ENCODE measurements around the gene NFS1.

Gene NFS1

GRCh38 chr20:35664466-35665206 lies 34.5 kb downstream of the NFS1 start, which contains the start of the genes CPNE1 and RBM12:
Gene CPNE1 (minus strand): TSS chr20:35664900. CDS start chr20:35632923, 31,977 bp downstream.
Gene RBM12 (minus strand): TSS chr20:35664900. CDS start chr20:35655322, 9,578 bp downstream.
- DNase-seq (ENCODE audit: low read depth in 2 of 2) = peak; percentile 93 to 95
- H3K4me3 ChIP-seq (replicated peaks in 1 of 2; ENCODE audit: low read depth in 2 of 2, low read length in 2 of 2) = peak within 1 kb of the TSS; percentile 90 to 98
- TF ChIP-seq, protein P1, sequence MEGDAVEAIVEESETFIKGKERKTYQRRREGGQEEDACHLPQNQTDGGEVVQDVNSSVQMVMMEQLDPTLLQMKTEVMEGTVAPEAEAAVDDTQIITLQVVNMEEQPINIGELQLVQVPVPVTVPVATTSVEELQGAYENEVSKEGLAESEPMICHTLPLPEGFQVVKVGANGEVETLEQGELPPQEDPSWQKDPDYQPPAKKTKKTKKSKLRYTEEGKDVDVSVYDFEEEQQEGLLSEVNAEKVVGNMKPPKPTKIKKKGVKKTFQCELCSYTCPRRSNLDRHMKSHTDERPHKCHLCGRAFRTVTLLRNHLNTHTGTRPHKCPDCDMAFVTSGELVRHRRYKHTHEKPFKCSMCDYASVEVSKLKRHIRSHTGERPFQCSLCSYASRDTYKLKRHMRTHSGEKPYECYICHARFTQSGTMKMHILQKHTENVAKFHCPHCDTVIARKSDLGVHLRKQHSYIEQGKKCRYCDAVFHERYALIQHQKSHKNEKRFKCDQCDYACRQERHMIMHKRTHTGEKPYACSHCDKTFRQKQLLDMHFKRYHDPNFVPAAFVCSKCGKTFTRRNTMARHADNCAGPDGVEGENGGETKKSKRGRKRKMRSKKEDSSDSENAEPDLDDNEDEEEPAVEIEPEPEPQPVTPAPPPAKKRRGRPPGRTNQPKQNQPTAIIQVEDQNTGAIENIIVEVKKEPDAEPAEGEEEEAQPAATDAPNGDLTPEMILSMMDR (IDR thresholded peaks at IDR 0.05; ENCODE audit: low read depth, low read length) = no peak

- TF ChIP-seq, protein P1 (IDR thresholded peaks at IDR 0.05; ENCODE audit: low read depth, low read length) = no peak
- H3K4me3 ChIP-seq (replicated peaks in 1 of 2; ENCODE audit: low read depth in 2 of 2, low read length in 2 of 2) = peak overlapping the region; percentile 90 to 98
- DNase-seq (ENCODE audit: low read depth in 2 of 2) = peak; percentile 28 to 32
These were observed 35.4 kb downstream of the NFS1 start for GRCh38 chr20:35663516-35664465.

GRCh38 chr20:35662551-35662950 lies 36.6 kb downstream of the NFS1 start:
- DNase-seq (ENCODE audit: low read depth in 2 of 2) = no peak
- TF ChIP-seq, protein P1 (IDR thresholded peaks at IDR 0.05; ENCODE audit: low read depth, low read length) = no peak
- H3K4me3 ChIP-seq (replicated peaks in 1 of 2; ENCODE audit: low read depth in 2 of 2, low read length in 2 of 2) = peak overlapping the region; percentile 4 to 98

DNA sequence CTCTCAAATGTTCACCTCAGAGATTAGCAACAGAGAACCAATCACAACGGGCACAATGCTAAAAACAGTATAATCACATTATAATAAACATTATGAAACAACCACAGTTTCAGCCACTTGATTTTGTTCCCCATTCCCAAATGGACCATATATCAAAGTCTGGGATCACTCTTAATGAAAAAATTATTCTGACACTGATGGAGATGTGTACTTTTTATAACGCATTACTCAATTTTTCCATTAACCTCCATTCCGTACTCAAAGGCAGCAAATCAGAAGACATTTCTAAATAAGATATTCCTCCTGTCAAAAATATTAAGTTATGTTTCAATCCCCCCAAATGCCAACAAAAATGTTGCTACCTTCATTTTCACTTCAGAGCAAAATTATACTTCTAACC lies 37.2 kb downstream of the NFS1 start:
- no peak for DNase-seq (ENCODE audit: low read depth in 2 of 2)
- H3K4me3 ChIP-seq (replicated peaks in 1 of 2; ENCODE audit: low read depth in 2 of 2, low read length in 2 of 2) = peak overlapping the region in 1 of 2 donors; percentile 1
- TF ChIP-seq, protein P1 (IDR thresholded peaks at IDR 0.05; ENCODE audit: low read depth, low read length) = no peak

DNA sequence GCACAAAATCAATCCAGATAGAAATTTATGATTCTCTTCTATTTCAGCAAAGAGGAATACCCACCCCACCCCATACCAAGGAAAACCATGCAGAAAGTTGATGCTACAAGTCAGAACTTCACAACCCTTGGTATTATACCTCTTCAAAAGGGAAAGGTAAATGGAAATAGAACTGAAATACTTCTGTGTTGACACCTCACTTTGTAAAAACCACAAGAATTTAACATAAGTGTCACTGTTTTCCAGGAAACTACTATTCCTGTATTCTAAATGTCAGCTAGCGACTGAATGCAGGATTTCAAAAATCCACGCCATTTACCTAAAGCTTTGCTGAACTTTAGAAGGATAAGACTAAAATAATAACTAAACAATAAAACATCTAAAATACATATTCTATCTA lies 38.1 kb downstream of the NFS1 start:
- DNase-seq (ENCODE audit: low read depth in 2 of 2) = peak in 1 of 2 donors; percentile 23
- H3K4me3 ChIP-seq (replicated peaks in 1 of 2; ENCODE audit: low read depth in 2 of 2, low read length in 2 of 2) = no peak overlapping the region
- TF ChIP-seq, protein P1 (IDR thresholded peaks at IDR 0.05; ENCODE audit: low read depth, low read length) = no peak

- no peak for DNase-seq (ENCODE audit: low read depth in 2 of 2)
- no peak overlapping the region for H3K4me3 ChIP-seq (replicated peaks in 1 of 2; ENCODE audit: low read depth in 2 of 2, low read length in 2 of 2)
- TF ChIP-seq, protein P1 (IDR thresholded peaks at IDR 0.05; ENCODE audit: low read depth, low read length) = no peak
These were observed 38.8 kb downstream of the NFS1 start for GRCh38 chr20:35660122-35660937.
